HG02642 (cell line): ENCODE measurements around the gene TEDC1.

ENCODE experiments used
- ATAC-seq: cut with Tn5 transposase; IDR thresholded peaks from one replicate; pipeline ENCODE4 v1.9.1; 2021; ENCODE audit warnings: mild to moderate bottlenecking; ENCODE audit not compliant: unreplicated experiment, poor library complexity

Gene TEDC1, protein sequence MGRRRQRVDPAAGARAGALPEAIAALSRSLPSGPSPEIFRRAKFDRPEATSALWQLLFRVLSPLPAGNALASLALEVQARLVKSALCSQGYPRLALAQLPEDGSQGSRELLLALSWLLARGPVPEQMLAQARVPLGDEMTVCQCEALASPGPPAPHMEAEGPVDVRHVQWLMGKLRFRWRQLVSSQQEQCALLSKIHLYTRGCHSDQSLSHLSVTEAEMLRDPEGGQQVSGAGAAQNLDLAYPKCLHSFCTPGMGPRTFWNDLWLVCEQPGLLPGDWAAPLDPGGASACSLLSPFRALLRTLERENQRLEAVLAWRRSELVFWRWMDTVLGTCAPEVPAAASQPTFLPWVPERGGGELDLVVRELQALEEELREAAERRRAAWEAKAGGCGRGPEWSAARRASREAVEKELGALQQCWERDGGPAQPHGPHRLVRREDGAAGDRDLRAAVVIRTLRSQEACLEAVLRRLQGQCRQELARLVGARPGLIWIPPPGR

DNA sequence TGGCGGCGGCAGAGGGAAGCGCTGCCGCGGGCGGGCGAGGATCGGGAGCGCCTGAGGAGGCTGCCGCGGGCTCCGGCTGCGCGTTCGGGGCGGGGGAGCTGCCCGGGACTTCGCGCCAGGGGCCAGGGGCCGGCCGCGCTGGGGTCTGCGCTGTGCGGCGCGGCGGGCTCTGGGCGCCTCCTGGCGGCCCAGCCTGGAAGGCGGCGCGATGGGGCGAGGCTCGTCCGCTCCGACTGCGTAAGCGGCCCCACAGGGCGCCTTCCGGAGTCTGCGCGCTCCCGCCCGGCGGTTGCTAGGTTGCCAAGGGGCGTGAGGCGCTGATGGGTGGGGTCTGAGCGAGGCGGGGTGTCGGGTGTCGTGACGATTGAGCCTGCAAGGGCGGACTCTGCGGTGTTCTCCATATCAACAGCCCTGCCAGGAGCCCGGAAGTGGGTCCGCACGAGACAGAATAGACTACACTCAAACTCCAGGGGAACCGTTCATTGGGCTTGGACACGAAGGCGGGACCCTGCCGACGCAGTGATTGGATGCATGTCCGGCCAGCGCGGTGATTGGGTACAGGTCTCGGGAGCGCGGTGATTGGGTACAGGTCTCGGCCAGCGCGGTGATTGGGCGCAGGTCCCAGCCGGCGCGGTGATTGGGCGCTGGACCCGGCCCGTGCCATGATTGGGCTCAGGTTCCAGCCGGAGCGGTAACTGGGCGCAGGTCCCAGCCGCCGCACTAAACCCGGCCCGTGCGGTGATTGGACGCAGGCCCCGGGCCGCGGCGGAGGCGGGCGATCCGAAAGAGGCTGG, at the start of gene TEDC1:
Gene TEDC1, plus strand, starts transcription at position 675 of the 794 bp plus-strand sequence. CDS start 130 bp downstream, outside the sequence.
- peak; percentile 72 for ATAC-seq

GRCh38 chr14:105442125-105442524, 48.9 kb upstream of the TEDC1 start:
- ATAC-seq, result no peak

DNA sequence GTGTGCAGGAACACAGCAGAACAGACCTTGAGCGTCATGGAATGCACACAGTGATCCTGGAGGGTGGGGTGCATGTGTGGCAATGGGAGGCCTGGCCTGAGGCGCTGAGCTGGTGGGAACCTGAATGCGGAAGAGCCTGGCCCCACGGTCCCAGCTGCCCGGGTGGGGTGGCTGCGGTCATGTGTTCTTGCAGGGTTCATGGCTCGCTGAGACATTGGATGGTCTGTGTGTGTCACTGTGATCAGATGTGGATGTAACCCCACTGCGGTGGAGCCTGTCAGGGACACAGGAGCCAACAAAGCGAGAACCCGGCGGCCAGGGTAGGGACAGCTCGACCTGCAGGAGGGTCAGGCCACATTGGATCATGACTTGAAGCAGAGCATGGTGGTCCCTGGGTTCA, 48.2 kb upstream of the TEDC1 start:
- ATAC-seq, result no peak

- ATAC-seq, result no peak
Measured at GRCh38 chr14:105444859-105445258, 46.2 kb upstream of the TEDC1 start.

GRCh38 chr14:105445290-105445689, 45.8 kb upstream of the TEDC1 start:
- ATAC-seq, result no peak

- ATAC-seq, result no peak
Measured at GRCh38 chr14:105445901-105446845, 44.9 kb upstream of the TEDC1 start.

DNA sequence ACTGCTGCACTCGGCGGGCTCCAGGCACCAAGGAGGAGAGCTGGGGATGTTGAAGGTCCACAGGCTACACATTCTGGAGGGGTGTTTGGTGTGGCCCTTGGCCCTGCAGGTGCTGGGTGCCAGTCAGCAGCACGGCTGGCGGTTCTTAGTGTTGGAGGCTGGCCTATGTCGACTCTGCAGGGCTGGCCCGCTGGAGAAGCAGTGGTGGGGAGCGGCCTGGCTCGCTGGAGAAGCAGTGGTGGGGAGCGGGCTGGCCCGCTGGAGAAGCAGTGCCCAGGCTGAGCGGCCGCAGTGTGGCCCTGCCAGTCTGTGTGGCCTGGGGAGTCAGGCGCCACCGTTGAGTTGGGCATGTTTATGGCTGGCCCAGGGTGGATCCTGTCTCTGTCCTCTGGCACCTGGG, 44.1 kb upstream of the TEDC1 start:
- no peak for ATAC-seq

DNA sequence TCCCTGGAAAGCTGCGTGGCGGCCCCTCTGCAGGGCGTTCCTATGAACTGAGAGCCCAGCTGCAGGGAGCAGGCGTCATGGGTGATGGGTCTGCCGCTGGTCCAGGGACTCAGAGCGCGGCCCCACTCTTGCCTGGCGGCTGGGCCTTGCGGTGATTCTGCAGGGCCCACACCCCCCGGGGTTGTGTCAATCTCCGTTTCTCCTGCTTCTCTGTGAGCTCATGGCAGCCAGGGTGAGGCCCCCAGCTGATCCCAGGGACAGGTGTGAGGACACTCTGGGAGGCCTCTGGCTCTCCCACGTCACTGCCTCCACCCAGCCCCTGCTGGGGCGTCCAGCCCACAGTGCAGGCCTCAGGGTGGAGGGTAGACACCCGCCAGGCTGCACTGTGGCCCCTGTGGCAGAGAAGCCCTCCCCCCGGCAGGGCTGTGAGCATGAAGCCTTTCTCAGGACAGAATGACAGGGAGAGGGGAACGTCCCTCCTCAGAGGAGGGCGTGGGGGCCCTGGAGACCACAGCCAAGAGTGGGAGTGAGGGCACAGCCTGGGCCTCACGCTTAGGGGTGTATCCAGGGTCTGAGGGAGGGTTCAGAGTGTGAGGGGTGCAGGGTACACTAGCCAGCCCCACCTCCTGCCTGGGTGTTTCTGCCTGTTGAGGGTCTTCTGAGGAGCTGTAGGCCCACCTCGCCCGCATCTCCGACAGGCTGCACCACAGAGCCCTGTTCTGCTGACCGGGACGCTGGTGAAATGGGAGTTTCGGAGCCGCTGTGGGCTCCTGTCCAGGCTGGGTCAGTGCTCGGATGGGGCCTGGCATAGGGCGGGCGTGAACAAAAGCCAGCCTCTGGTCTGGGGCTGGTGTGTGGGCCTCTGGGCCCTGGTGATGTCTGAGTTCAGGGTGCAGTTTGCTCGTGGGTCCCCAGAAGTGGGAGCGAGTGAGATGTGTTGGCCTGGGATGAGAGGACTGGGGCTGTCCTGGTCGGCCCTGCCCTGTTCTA, 43.1 kb upstream of the TEDC1 start:
- ATAC-seq, result no peak

- ATAC-seq, result no peak
Measured at GRCh38 chr14:105448706-105449111, 42.3 kb upstream of the TEDC1 start.

DNA sequence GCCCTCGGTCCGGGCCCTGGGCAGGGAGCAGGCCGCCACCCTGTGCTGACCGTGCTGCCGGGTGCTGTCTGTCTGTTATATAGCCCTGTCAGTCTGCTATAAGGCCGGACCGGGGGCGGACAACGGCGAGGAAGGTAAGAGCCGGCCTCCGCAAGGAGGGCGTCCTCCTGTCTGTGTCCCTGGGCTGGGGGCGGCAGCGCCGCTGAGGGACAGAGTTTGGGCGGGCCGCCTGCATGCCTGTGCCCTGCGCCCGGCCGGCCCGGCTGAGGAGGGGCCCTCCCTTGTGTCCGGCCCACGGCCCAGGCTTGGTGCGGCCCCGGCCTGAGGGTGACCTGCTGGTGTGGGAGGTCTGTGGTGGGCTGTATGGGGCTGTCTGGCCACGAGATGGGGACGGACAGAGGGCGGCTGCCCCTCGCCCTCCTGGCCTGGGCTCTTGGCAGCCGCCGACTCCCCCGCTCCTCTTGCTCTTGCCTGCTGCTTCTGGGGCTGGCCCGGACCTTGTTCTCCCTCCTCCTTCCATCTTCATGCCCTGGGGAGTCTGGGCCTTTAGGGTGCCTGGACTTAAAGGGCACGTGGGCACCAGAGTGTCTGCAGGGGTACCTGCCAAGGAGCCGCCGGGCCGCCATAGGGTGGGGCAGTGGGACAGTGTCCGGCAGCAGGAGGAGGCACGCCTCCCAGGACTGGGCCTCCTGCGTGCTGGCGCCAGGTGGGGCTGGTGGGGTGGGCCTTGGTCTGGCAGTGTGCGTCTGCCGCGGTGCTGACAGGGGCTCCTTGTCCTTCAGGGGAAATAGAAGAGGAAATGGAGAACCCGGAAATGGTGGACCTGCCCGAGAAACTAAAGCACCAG, 41.5 kb upstream of the TEDC1 start:
- no peak for ATAC-seq

GRCh38 chr14:105450123-105450505, 40.9 kb upstream of the TEDC1 start:
- ATAC-seq, result no peak

- no peak for ATAC-seq
Measured at GRCh38 chr14:105450864-105451720, 40.0 kb upstream of the TEDC1 start.

DNA sequence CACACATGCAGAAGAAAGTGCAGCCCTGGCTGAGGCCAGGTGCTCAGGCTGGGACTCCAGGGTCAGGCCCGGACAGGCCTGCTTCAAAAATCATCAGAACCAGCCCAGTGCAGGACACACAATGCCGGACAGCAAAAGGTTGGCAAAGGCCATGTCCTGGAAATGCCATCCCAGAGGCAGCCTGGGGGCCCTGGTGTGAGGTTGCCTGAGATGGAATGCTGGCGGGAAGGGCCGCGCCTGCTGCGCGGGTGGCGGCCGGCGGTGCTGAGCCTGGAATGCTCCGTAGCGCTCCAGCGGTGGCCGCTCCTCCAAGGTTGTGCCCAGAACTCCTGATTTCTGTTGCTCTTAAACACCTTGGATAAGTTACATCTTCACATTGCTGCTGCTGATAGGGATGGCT, 38.1 kb upstream of the TEDC1 start:
- no peak for ATAC-seq

- ATAC-seq, result no peak
Measured at GRCh38 chr14:105453847-105454246, 37.2 kb upstream of the TEDC1 start.

GRCh38 chr14:105455086-105455640, 35.9 kb upstream of the TEDC1 start:
- no peak for ATAC-seq

- ATAC-seq, result no peak
Measured at GRCh38 chr14:105455766-105456660, 35.0 kb upstream of the TEDC1 start.
